H9 (cell line): ENCODE measurements around the gene RAD23A. TPM values are rescaled to one million over a fixed set of nuclear protein-coding genes. Genes with fewer than 3 reads are reported as not detected.

Experiments
- DNase-seq: peaks from one replicate; pipeline ENCODE4 v3.0.0-alpha.2; 2017
- H2AFZ ChIP-seq: one replicate; pipeline ENCODE4 v1.6.1; 2013; ENCODE audit warnings: mild to moderate bottlenecking, low read length, control low read depth, moderate library complexity
- H2AK5ac ChIP-seq: 2 replicates; pipeline ENCODE4 v1.6.1; 2013; ENCODE audit warnings: low read length, control low read depth, mixed read lengths; ENCODE audit not compliant: insufficient read length
- H2BK120ac ChIP-seq: one replicate; pipeline ENCODE4 v1.6.1; 2013; ENCODE audit warnings: low read depth, mild to moderate bottlenecking, low read length, control low read depth, inconsistent platforms; ENCODE audit not compliant: poor library complexity, severe bottlenecking
- H2BK12ac ChIP-seq: 2 replicates; pipeline ENCODE4 v1.6.1; 2013; ENCODE audit warnings: low read length, control low read depth, mixed read lengths, low read depth; ENCODE audit not compliant: insufficient read length
- H2BK15ac ChIP-seq: 2 replicates; pipeline ENCODE4 v1.6.1; 2013; ENCODE audit warnings: low read depth, low read length, control low read depth
- H2BK20ac ChIP-seq: one replicate; pipeline ENCODE4 v1.6.1; 2013; ENCODE audit warnings: low read depth, mild to moderate bottlenecking, low read length, control low read depth, inconsistent platforms; ENCODE audit not compliant: poor library complexity, severe bottlenecking
- H2BK5ac ChIP-seq: 2 replicates; pipeline ENCODE4 v1.6.1; 2013; ENCODE audit warnings: low read length, control low read depth, mixed read lengths; ENCODE audit not compliant: insufficient read length
- H3K14ac ChIP-seq: 2 replicates; pipeline ENCODE4 v1.6.1; 2013; ENCODE audit warnings: low read length, control low read depth; ENCODE audit not compliant: insufficient read depth
- H3K18ac ChIP-seq: 2 replicates; pipeline ENCODE4 v1.6.1; 2013; ENCODE audit warnings: low read depth, mild to moderate bottlenecking, mixed read lengths, low read length, control low read depth; ENCODE audit not compliant: insufficient read length
- H3K23ac ChIP-seq: 2 replicates; pipeline ENCODE4 v1.6.1; 2013; ENCODE audit warnings: low read length, control low read depth, mixed read lengths, low read depth; ENCODE audit not compliant: insufficient read length
- H3K23me2 ChIP-seq: 2 replicates; pipeline ENCODE4 v1.6.1; 2013; ENCODE audit warnings: low read depth, mild to moderate bottlenecking, mixed read lengths, low read length, control low read depth; ENCODE audit not compliant: insufficient read length, poor library complexity, severe bottlenecking
- H3K27ac ChIP-seq: 2 replicates; pipeline ENCODE4 v1.5.1; 2013; ENCODE audit warnings: low read length, control low read depth, mixed read lengths, low read depth; ENCODE audit not compliant: insufficient read length
- H3K27me3 ChIP-seq: 2 replicates; pipeline ENCODE4 v1.6.1; 2013; ENCODE audit warnings: low read length, control low read depth, inconsistent platforms; ENCODE audit not compliant: insufficient read depth
- H3K4ac ChIP-seq: 2 replicates; pipeline ENCODE4 v1.6.1; 2013; ENCODE audit warnings: low read depth, mild to moderate bottlenecking, control low read depth, inconsistent platforms, low read length, moderate library complexity
- H3K4me1 ChIP-seq: 2 replicates; pipeline ENCODE4 v1.6.1; 2013; ENCODE audit warnings: low read length, control low read depth, inconsistent platforms; ENCODE audit not compliant: insufficient read depth
- H3K4me2 ChIP-seq: 2 replicates; pipeline ENCODE4 v1.6.1; 2013; ENCODE audit warnings: low read length, control low read depth, mixed read lengths; ENCODE audit not compliant: insufficient read length, insufficient read depth
- H3K56ac ChIP-seq: 2 replicates; pipeline ENCODE4 v1.6.1; 2013; ENCODE audit warnings: low read depth, mild to moderate bottlenecking, mixed read lengths, low read length, control low read depth; ENCODE audit not compliant: insufficient read length
- H3K79me1 ChIP-seq: 2 replicates; pipeline ENCODE4 v1.6.1; 2013; ENCODE audit warnings: low read depth, mild to moderate bottlenecking, moderate library complexity, low read length, control low read depth, inconsistent platforms; ENCODE audit not compliant: insufficient read depth, poor library complexity, severe bottlenecking
- H3K79me2 ChIP-seq: 2 replicates; pipeline ENCODE4 v1.6.1; 2013; ENCODE audit warnings: low read length, control low read depth, inconsistent platforms; ENCODE audit not compliant: insufficient read depth
- H3K9ac ChIP-seq: 2 replicates; pipeline ENCODE4 v1.6.1; 2013; ENCODE audit warnings: low read length, control low read depth, mixed read lengths; ENCODE audit not compliant: insufficient read length; ENCODE audit errors: extremely low read depth
- H3K9me3 ChIP-seq: one replicate; pipeline ENCODE4 v1.6.1; 2013; ENCODE audit warnings: low read depth, low read length, inconsistent platforms; ENCODE audit not compliant: control insufficient read depth
- H3T11ph ChIP-seq: one replicate; pipeline ENCODE4 v1.6.1; 2013; ENCODE audit warnings: mild to moderate bottlenecking, low read length, control low read depth, inconsistent platforms
- H4K20me1 ChIP-seq: one replicate; pipeline ENCODE4 v1.6.1; 2013; ENCODE audit not compliant: control insufficient read depth, insufficient read length, insufficient read depth
- H4K5ac ChIP-seq: 2 replicates; pipeline ENCODE4 v1.6.1; 2013; ENCODE audit warnings: low read depth, mild to moderate bottlenecking, mixed read lengths, low read length, control low read depth; ENCODE audit not compliant: insufficient read length
- H4K8ac ChIP-seq: replicated peaks from 2 replicates; pipeline ENCODE4 v1.6.1; 2013; ENCODE audit warnings: low read length, control low read depth, mixed read lengths, low read depth; ENCODE audit not compliant: insufficient read length
- H4K91ac ChIP-seq: 2 replicates; pipeline ENCODE4 v1.6.1; 2013; ENCODE audit warnings: low read depth, mild to moderate bottlenecking, moderate library complexity, mixed read lengths, low read length, control low read depth; ENCODE audit not compliant: insufficient read length
- H3K27ac Mint-ChIP-seq, 3 experiments: 2 replicates in 2 of 3; 3 replicates in 1 of 3; pipeline ENCODE4 v1.8.0; 2020 to 2021; ENCODE audit warnings: mixed read lengths in 3 of 3, mild to moderate bottlenecking in 1 of 3, moderate library complexity in 1 of 3
- H3K27me3 Mint-ChIP-seq: 2 replicates; pipeline ENCODE4 v1.8.0; 2021; ENCODE audit warnings: low read depth, mild to moderate bottlenecking, moderate library complexity, mixed read lengths
- H3K36me3 Mint-ChIP-seq, 3 experiments: 2 replicates in 2 of 3; 3 replicates in 1 of 3; pipeline ENCODE4 v1.8.0; 2020 to 2021; ENCODE audit warnings: low read depth in 3 of 3, mixed read lengths in 3 of 3; ENCODE audit not compliant: insufficient read depth in 1 of 3
- H3K4me1 Mint-ChIP-seq, 2 experiments: 2 replicates each; pipeline ENCODE4 v1.8.0; 2020; ENCODE audit warnings: mixed read lengths in 2 of 2
- H3K4me3 Mint-ChIP-seq, 2 experiments: 2 replicates in 1 of 2; 3 replicates in 1 of 2; pipeline ENCODE4 v1.8.0; 2020 to 2021; ENCODE audit warnings: mild to moderate bottlenecking in 2 of 2, mixed read lengths in 2 of 2, moderate library complexity in 1 of 2
- H3K9me3 Mint-ChIP-seq, 2 experiments: 2 replicates in 1 of 2; 3 replicates in 1 of 2; pipeline ENCODE4 v1.8.0; 2020; ENCODE audit warnings: mild to moderate bottlenecking in 2 of 2, mixed read lengths in 2 of 2, moderate library complexity in 1 of 2
- CTCF ChIP-seq: fragments of 200-600 bp; sonication (generic); conservative IDR thresholded peaks from 3 replicates; pipeline ENCODE4 v1.8.0; 2021; ENCODE audit warnings: antibody characterized with exemption, mild to moderate bottlenecking
- WGBS: extraction: QIAGEN DNeasy Blood & Tissue Kit; methylation state at CpG from one replicate; pipeline ENCODE4 v1.1.7; 2013; ENCODE audit warnings: missing lambda C conversion rate, low lambda C conversion rate, mixed read lengths; ENCODE audit not compliant: insufficient read length; ENCODE audit errors: extremely low coverage; 5-methylcytosine and 5-hydroxymethylcytosine counted together
- total RNA-seq: library from RNA; stranded (reverse); gene quantifications from 2 replicates; pipeline ENCODE4 v1.2.1, GENCODE V29; 2021

The RAD23A gene
- total RNA-seq, 1 experiment from 2014 or later, result 62.2 TPM

DNA sequence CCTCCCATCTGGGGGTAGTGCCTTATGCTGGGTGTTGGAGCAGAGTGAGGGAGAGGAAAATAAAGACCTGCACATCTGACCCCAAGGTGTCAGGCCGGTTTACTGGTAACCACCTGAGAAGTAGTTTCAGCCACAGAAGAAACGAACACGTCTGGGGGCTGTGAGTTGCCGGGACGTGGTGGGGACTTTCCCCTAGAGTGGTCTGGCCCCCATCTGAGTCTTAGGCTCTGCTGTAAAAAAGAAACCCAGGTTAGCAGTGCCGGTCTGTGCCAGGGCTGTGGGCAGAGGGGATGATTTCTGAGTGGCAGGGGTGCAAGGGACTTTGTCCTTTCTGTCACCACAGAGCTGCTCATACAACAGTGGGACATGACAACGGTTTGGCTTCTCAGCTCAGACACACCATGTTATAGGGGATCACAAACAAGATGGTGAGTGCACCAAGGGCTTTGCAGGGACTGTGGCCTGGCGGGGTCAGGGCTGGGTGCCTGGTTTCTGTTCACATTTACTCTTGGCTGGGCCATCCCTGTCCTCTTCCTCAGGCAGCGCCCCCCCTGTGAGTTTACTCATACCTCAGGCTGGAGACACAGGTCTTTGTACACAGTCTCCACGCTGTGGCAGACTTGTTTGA lies 45.7 kb upstream of the RAD23A start:
- Mint-ChIP-seq H3K4me1 (no peaks in the 10 kb centered on the region), H3K27me3 (no peaks in the 10 kb centered on the region), H3K4me3 (no peak overlapping the region), H3K36me3 (peaks cover 23 to 41% (median 33%) of the 10 kb centered on the region in 3 experiments; a peak in 6 of 7 replicates), H3K27ac (peak overlapping the region in 1 of 3 experiments; percentile 23; a peak in 1 of 7 replicates), H3K9me3 (no peaks in the 10 kb centered on the region)
- H2BK20ac ChIP-seq, result no peak overlapping the region
- H3K9me3 ChIP-seq, result no peaks in the 10 kb centered on the region
- no peak overlapping the region for H2AFZ ChIP-seq
- no peak overlapping the region for H2BK12ac ChIP-seq
- no peak overlapping the region for H4K91ac ChIP-seq
- no peak overlapping the region for H3K56ac ChIP-seq
- H2BK120ac ChIP-seq, result no peak overlapping the region
- no peak overlapping the region for H4K5ac ChIP-seq
- H3K4me1 ChIP-seq, result no peaks in the 10 kb centered on the region
- H3K18ac ChIP-seq, result no peak overlapping the region
- H3K4me2 ChIP-seq, result no peak overlapping the region
- H3K79me1 ChIP-seq, result no peaks in the 10 kb centered on the region
- no peaks in the 10 kb centered on the region for H4K20me1 ChIP-seq
- DNase-seq, result no peak
- H3K23me2 ChIP-seq, result no peaks in the 10 kb centered on the region
- no peak overlapping the region for H3K14ac ChIP-seq
- no peaks in the 10 kb centered on the region for H3K79me2 ChIP-seq
- H3K4ac ChIP-seq, result no peak overlapping the region
- WGBS, result no CpG with 5 or more reads among the region's 10 CpGs
- H3K27me3 ChIP-seq, result no peaks in the 10 kb centered on the region
- H3K23ac ChIP-seq, result no peak overlapping the region
- TF ChIP-seq CTCF, result no peak
- no peak overlapping the region for H3K27ac ChIP-seq
- no peak overlapping the region for H2BK15ac ChIP-seq
- H4K8ac ChIP-seq, result no peak overlapping the region
- H3T11ph ChIP-seq, result no peak overlapping the region
- H3K9ac ChIP-seq, result no peak overlapping the region
- no peak overlapping the region for H2BK5ac ChIP-seq
- no peak overlapping the region for H2AK5ac ChIP-seq
